HT1080 (cell line): ENCODE results near the gene FEN1. TPM values are rescaled to one million over a fixed set of nuclear protein-coding genes. Genes with fewer than 3 reads are reported as not detected.

ENCODE experiments used
- DNase-seq: peaks from one replicate; pipeline ENCODE4 v3.0.0-alpha.2; 2015; ENCODE audit warnings: low read depth
- total RNA-seq: library from RNA; depleted of rRNA; stranded (reverse); fragments of >200 nt; shearing (Covaris generic); gene quantifications from 2 replicates; pipeline ENCODE4 v1.2.3, GENCODE V29; 2014

Gene FEN1
- total RNA-seq, 1 experiment from 2014 or later = 261 TPM

DNA sequence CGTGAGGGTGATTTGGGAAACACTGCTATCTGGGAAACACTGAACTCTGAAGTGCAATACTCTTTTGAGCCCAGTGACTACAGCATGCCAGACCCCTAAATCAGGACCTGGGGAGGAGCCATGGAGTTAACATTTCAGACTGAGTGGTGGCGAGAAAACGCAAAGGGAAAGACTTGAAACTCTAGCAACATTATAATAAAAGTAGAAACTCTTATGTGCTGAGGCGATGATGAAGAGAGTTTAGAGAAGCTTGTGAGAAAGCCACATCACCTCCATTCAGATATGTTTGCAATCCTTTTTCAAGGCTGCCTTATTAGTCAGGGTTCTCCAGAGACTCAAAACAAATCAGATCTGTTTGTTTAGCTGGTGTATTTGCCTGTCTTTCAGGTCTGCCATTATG, 1.9 kb downstream of the FEN1 start:
- no peak for DNase-seq

DNA sequence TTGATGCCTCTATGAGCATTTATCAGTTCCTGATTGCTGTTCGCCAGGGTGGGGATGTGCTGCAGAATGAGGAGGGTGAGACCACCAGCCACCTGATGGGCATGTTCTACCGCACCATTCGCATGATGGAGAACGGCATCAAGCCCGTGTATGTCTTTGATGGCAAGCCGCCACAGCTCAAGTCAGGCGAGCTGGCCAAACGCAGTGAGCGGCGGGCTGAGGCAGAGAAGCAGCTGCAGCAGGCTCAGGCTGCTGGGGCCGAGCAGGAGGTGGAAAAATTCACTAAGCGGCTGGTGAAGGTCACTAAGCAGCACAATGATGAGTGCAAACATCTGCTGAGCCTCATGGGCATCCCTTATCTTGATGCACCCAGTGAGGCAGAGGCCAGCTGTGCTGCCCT, 2.7 kb downstream of the FEN1 start:
- no peak for DNase-seq

DNA sequence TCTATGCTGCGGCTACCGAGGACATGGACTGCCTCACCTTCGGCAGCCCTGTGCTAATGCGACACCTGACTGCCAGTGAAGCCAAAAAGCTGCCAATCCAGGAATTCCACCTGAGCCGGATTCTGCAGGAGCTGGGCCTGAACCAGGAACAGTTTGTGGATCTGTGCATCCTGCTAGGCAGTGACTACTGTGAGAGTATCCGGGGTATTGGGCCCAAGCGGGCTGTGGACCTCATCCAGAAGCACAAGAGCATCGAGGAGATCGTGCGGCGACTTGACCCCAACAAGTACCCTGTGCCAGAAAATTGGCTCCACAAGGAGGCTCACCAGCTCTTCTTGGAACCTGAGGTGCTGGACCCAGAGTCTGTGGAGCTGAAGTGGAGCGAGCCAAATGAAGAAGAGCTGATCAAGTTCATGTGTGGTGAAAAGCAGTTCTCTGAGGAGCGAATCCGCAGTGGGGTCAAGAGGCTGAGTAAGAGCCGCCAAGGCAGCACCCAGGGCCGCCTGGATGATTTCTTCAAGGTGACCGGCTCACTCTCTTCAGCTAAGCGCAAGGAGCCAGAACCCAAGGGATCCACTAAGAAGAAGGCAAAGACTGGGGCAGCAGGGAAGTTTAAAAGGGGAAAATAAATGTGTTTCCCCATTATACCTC, 3.3 kb downstream of the FEN1 start:
- DNase-seq = no peak

DNA sequence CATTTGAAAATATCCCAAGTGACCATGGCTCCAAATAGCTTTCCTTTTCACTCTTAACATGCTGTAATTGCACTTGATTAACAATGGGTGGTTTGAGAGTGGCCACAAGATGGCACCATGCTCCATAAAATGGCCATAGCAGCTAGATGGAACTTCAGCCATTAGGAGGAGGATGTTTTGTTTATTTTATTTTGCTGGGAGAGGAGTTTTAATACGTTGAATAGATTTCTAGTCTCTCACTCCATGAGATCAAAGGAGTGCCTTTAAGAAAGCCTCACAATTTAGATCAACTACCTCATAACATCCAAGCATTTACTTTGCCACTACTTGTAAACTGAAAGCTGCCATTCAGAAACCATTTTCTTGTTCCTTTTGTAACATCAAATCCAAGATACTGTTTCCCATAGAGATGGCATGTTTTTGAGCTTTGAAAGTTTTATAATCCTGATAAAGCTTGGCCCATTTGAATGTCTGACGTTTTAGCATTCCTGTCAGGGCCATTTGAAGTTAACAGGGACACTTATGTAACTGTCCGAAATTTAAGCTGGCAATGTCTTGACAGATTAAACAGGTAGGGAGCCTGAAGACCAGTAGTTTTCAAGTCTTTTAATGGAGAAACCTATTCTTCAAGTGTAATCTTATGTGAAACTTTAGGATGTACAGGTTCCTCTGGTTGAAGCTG, 4.7 kb downstream of the FEN1 start:
- peak; percentile 68 for DNase-seq

DNA sequence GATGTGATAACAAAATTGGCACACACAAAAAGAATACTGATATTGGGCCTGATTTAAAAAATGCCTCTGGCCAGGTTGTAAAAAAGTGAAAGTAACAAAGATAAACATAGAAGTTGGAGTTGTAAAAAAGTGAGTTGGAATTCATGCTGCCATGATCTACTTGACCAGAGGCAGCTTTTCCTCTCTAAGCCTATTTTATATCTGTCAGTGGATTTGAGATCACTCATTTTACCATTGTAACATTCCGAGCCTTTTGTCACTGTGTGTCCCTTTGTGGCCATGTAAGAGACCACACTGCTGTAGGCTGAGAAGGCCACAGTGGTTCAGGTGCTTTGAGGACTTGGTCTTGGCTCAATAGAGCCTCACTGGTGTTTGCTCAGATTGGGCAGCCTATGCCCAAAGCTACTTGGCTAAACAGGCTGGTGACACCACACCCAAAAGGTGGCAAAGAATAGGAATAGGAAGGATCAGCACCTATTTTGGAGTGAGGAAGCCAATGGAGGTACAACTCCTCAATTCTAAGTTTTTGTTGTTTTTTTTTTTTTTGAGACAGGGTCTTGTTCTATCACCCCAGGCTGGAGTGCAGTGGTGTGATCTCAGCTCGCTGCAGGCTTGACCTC, 7.1 kb downstream of the FEN1 start:
- DNase-seq = no peak

DNA sequence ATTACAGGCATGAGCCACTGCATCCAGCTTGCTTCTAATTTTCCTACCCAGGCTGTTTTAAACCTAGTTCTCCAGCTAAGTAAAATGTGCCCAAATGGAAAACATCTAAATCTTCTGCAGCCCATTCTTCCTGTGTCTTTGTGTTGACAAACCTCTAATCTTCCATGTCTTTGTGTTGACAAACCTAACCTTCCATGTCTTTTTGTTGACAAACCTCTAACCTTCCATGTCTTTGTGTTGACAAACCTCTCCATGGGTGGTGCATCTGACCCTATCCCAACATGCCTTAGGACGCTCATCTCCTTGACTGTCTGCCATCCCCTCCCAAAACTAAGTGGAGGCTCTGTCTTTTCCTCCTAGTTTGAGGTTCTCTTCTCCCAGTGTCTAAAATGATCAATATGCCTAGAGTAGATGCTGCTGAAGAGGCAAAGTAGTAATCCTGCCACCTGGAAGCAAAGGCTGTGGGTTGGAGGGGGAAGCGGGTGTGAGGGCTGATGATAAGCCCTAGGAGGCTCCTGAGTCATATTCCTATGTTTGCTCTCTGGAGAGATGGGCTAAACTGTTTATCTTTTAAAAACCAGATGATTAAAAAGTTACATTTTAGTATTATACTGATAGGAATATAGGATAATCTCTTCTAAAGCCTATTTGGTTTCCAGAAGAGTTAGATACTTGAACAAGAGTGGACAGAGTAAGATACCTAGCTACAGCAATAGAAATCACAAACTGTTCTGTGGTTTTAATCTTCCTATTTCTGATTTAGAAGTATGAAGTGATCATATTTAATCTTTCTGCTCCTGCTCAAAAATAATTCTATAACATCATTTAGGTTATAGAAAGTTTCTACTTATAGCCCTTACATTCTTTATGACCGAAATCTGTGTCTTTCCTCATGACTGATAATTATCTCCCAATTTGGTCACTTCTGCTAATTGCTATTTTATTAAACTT, 7.9 kb downstream of the FEN1 start:
- DNase-seq = no peak

DNA sequence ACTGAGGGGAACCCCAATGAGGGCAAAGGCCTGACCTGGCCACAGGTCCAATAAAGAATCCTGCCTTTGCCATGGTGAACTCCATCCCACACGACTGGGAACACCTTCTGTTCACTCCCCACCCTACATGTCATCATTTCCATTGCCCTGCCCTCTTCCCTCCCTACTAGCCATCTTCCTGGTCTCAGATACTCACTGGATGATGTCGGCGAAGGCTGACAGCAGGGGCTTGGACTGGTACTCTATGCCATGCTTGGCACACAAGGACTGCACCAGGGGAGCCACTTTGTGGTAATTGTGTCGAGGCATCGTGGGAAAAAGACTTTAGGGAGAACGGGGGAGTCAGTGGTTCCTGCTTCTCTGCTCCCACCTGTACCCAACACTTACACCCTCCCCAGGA, 9.9 kb downstream of the FEN1 start:
- DNase-seq = no peak

DNA sequence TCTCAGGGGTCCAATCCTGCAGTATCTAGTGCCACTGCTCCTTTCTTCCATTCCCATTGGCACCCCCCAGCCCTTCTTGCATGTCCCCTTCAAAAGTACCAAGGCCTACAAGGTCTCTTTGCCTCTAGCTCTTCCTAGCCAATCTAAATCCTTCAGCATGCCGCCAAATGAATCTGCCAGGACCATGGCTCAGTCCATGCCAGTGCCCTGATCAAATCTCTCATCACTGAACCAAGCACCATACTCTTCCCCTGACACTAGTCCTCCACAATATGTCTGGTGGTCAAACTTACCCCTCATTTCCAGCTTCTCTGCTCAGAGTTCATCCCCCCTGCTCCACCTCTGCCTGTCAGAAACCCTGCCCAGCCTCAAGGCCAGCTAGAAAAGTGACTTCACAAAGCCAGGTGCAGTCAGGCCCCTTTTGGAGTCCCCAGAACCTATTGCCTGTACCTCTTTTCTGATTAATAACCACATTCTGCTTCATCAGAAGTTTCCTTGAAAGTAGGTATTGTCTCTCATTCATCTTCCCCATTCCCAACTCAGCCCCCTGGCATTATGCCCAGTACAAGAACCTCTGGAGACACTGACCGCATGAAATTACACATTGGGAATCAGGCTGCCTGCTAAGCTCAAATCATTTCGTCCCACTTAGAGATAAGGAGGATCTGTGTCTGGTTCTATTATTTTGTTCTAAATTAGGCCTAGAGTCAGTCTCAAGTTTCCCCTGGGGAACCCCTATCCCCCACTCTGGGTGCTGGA, 11.4 kb downstream of the FEN1 start:
- no peak for DNase-seq

DNA sequence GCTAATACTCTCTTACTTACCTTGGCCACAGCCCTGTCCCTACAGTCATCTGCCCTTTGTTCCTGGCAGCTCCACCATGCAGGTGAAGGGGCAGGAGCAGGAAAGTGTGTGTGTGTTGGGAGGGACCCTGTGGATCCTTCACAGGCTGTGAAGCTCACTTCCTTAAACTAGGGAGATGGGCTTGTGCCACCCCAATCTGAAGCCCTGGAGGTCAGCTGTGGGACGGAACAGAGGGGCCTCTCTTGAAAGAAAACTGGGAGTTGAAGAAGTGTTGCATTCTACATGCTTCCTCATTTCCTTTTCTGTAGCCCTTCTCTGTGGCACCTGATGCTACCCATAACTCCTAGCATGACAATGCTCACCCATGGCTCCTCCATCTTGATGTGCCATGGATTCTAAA, 12.4 kb downstream of the FEN1 start:
- DNase-seq = no peak

DNA sequence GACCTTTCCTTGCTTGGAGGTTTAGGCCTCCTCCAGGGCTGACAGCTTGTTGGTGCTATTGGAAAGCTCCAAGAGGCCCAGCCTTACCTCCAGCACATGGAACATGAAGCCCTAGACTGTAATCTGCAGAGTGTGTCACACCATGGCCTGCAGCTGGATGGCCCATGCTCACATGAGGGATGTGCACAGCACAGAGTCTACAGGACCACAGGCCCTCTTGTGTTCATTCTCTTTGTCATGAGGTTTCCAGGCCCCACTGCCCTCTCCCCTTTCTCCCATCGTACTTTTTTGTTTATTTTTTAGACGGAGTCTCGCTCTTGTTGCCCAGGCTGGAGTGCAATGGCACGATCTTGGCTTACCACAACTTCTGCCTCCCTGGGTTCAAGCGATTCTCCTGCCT, 14.1 kb downstream of the FEN1 start:
- DNase-seq = no peak

DNA sequence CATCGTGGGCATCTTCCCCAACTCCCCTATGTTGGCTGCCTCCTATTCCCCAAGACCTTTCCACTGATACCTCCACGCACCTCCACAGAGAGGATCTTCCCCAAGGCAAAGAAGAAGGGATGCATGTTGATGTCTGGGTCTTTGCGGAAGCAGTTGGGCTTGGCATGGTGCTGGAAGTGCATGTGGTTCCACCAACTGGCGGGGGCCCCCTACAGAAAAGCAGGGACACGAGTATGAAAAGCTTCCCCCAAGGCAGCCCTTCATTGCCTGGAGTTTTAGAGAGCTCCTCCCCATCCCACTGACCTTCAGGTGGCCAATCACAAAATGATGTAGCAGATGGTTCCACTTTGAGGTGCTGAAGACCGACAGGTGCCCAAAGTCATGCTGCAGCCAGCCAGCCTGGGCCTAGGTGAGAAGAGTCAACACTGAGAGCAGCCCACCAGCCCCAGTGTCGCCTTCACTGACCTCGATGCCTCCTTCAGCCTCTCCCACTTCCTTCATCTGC, 18.0 kb downstream of the FEN1 start:
- no peak for DNase-seq

DNA sequence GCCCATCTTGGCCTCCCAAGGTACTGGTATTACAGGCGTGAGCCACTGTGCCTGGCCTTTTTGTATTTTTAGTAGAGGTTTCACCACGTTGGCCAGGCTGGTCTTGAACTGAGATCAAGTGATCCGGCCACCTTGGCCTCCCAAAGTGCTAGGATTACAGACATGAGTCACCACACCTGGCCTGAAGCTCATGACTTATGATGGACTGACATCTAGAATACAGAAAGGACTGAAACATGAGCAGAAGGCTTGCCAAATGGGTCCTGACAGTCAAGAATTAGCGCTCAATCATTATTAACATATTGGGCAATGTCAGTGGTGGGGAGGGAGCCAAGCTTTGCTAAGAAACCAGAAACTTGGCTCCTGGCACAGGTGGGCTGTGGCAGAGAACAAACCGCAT, 19.1 kb downstream of the FEN1 start:
- no peak for DNase-seq

DNA sequence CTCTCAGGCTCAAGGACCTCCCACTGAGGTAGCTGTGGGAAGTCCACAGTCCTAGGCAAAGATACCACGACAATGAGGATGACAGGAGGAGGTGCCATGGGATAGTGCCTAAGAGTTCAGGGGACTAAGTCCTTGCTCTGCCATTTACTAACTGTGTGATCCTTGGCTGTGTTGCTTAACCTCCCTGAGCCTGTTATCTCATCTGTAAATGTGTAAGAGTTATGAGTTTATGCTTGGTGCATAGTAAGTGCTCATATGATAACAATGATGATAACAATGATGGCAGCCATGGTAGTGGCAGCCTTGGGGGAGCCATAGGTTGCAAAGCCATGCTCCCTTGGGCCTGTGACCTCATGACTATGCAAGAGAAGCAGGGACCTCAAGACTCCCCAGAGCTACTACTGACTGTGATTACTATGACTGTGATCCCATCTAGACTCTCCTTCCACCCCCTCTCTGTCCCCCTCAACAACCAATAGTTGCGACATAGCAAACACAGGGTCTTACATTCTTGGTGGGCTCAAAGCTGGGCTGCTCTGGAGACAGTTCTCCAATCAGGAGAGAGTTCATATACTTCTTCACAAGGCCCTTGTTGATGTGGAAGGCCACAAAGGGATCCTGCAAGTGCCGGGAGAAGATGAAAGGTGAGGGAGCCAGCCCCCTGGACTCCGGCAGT, 20.2 kb downstream of the FEN1 start:
- DNase-seq = no peak

DNA sequence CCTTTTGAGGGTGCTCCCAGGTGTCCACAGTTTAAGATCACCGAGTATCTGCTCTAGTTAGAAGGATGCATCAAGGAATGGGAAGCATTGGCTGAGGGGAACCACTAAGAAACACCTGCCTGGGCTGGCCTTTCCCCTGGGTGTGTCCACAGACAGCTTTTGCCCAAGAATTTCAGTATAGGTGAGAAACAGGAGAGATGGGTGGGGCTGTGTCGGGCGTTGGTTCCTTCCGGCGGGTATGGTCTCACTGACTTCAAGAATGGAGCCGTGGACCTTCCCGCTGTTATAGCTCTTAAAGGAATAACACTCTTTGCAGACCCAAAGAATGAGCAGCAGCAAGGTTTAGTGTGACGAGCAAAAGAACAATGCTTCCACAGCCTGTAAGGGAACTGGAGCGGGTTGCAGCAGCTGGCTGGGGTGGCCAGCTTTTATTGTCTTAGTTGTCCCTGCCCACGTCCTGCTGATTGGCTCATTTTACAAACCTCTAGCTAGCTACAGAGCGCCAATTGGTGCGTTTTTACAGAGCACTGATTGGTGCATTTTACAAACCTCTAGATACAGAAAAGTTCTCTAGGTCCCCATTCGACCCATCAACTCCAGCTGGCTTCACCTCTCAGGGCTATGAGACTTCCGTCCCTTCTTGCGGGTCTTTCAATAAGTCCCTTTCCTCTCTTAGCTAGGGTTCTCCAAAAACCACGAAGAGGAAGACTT, 21.7 kb downstream of the FEN1 start:
- DNase-seq = peak; percentile 74

DNA sequence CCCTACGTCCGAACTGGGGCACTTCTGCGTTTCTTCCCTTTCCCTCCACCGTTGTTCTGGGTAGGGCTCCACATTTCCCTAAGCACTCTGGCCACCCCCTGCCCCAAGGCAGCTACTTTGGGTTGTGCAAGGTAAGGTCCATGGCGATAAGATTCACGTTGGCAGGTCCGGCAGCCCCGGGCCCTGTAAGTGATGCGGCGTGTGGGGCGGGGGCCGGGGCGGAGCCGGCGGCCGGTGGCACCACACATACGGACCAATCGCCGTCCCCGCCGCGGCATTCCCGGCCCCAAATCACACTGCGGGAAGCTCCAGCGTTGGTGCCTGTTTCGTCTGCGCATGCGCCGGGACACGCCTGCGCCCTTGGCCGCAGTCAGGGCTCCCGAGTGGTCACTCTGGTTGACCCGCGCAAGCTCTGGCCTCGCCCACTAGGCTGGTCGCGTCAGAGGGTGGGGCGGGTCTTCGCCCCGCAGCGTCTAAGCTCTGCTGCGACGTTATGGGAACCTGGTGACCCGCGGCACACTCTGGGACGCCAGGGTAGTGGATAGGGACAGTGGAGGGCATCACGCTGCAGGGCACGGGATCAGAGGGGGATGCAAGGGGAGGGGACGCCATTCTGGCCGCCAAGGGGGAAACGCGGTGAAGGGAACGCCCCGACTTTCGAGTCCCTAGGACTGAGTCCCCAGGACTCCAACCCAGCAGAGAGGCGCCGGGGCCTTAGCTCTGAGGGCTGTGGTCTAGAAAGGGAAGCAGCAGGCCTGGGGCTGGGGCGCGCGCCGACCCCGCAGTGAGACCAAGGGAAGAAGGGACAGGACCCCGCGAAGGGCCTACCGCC, 22.5 kb downstream of the FEN1 start:
- DNase-seq = peak; percentile 94

DNA sequence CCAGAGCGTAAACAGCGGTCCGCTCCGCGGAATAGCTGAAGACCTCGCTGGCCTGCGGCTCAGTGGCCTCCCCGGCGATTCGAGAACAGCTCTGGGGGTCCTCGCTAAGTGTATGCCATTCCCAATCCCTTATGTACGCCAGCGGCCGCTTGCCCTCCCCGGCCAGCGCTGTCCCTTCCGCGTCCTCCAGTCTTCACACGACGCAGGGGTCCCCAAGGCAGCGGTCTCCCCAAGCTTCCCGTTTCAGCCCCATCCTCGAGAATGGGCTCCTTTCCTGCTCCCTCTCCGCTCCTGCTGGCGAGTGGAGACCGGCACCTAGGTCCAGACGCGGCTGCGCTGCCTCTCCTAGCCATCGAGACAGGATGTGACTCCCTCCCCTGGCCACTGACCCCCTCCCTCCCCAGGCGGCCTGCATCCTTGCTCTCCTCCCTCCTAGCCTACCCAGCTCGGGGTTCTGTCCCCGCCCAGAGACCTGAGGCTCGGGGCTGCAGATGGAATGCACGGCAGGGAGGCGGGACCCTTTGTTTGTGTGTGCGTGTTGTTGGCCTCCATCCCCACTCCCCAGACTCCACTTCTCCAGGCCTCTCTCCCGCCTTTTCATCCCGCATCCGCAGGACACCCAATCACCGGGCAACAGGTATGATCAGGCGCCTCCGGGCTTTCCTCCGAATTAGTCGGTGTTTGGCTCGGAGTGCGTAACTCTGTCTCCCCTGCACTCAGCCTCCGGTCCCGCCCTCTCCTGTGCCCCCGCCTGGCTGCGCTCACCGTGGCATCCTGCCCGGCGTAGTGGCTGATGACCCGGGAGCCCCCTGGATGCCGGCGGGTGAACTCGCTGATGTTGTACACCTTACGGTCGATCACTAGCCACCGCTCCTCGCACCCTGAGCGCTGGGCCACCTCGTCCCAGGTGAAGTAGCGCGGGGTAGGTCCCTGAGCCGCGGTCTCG, 23.4 kb downstream of the FEN1 start:
- peak; percentile 82 for DNase-seq

DNA sequence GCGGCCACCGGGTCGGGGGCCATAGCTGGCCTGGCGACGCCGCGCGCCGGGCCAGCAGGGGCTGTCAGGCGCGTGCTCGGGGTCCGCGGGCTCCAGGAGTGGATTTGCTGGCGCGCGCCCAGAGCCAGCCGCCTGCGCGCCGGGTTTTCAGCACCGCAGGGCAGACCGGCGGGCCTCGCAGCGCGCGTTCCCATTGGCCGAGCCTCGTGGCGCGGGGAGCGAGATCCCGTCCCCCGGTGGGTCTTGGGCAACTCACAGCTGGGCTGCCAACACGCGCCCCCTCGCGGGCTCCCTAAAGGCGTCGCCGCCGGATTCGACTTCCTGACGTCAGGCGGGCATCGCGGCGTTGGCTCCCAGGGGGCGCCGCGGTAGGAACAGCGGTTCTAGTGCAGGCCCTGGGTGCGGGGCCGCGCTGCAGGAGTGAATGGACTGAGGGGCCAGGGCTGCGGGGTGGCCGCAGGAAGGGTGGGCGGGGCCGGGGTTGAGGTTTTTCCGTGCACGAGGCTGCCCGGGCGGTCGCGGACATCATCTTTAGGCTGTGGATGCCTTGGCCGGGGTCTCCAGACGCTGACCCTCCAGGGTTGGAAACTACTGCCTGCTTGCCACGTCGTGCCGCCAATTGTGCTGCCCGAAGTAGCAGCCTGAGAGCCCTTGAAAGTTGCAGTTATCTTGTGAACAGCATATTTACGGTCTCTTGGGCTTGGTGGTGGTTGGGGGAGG, 24.2 kb downstream of the FEN1 start, which contains the start of gene FADS1:
FADS1 (minus strand) TSS at position 268 of the 720 bp plus-strand sequence; CDS start at position 194, 74 bp downstream.
- DNase-seq = peak; percentile 98
